Omental fat pad (tissue), 4 donors: Measurements from ENCODE around the gene MYO16. TPM values are rescaled to one million over a fixed set of nuclear protein-coding genes. Genes with fewer than 3 reads are reported as not detected.

Experiments
- ATAC-seq: fragments of 150-250 bp; one replicate; pipeline ENCODE4 v1.9.1; 2016; ENCODE audit warnings: mild to moderate bottlenecking, moderate library complexity; ENCODE audit not compliant: low FRiP score
- DNase-seq: peaks from one replicate; pipeline ENCODE4 v3.0.0-alpha.2; 2019; ENCODE audit warnings: low spot score
- total RNA-seq, 4 donors: library from RNA; depleted of rRNA; stranded (reverse); fragments of >200 nt; gene quantifications; one replicate each; pipeline ENCODE4 v1.1.0, GENCODE V29; 2016
- TF ChIP-seq, protein P1 (sequence below), 3 donors: fragments of 450-650 bp; IDR thresholded peaks; one replicate each; pipeline ENCODE4 v1.5.1; 2016 to 2017; ENCODE audit warnings: antibody characterized with exemption in 3 of 3, mild to moderate bottlenecking in 3 of 3, moderate library complexity in 2 of 3

MYO16 gene
- 1 to 10 TPM in 1 of 4 donors, under 1 TPM in 2, not detected in 1; 0.48 to 1.9 (median 0.93) TPM for total RNA-seq

DNA sequence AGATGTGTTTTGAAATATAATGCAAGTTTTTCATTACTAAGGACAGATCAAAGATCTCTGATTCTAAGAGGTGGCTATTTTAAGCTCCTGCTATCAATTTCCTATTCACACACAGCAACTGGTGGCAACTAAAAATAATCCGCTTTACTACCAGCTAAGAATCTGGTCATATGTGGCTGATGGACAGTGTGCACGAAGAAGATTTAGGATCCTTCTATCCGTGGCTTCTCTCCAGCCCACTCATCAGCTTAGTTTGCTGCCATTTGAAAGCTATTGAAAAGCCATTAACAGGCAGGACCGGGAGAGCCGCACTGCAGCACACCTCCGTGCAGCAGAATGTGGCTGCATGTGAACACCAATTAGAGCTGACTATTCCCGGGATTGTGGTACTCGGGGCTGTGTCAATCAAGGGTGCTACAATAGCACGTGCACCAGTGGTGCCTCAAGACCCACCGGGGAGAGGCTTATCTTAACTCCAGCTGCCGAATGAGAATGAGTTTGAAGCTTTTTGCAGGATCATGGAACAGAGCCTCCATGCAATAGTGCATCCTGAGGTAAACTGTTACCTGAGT, at the start of gene MYO16:
Gene MYO16, plus strand, starts transcription at position 431 of the 572 bp plus-strand sequence. CDS start 234 bp downstream, outside the sequence.
- no peak for ATAC-seq
- DNase-seq, result no peak
- TF ChIP-seq, protein P1, sequence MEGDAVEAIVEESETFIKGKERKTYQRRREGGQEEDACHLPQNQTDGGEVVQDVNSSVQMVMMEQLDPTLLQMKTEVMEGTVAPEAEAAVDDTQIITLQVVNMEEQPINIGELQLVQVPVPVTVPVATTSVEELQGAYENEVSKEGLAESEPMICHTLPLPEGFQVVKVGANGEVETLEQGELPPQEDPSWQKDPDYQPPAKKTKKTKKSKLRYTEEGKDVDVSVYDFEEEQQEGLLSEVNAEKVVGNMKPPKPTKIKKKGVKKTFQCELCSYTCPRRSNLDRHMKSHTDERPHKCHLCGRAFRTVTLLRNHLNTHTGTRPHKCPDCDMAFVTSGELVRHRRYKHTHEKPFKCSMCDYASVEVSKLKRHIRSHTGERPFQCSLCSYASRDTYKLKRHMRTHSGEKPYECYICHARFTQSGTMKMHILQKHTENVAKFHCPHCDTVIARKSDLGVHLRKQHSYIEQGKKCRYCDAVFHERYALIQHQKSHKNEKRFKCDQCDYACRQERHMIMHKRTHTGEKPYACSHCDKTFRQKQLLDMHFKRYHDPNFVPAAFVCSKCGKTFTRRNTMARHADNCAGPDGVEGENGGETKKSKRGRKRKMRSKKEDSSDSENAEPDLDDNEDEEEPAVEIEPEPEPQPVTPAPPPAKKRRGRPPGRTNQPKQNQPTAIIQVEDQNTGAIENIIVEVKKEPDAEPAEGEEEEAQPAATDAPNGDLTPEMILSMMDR (IDR thresholded peaks at IDR 0.05), result no peak

DNA sequence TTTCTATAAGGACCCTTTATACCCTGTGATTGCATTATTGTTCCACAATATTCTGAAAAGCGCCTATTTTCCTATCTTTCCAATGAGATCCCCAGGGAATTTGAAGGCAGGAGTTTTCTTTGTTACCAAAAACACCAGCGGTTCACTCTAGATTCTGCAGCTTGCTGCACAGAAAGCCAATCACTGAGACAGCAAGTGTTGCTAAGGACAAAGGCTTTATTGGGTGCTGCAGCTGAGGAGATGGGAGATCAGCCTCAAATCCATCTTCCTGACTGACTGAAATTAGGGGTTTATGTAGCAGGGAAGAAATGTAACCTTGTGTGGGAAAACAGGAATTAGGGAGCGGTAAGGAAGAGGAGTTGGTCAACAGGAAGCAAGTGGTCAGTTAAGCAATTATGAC, 42.6 kb upstream of the MYO16 start:
- ATAC-seq (no peak), DNase-seq (no peak)
- TF ChIP-seq, protein P1 (IDR thresholded peaks at IDR 0.05), result no peak

DNA sequence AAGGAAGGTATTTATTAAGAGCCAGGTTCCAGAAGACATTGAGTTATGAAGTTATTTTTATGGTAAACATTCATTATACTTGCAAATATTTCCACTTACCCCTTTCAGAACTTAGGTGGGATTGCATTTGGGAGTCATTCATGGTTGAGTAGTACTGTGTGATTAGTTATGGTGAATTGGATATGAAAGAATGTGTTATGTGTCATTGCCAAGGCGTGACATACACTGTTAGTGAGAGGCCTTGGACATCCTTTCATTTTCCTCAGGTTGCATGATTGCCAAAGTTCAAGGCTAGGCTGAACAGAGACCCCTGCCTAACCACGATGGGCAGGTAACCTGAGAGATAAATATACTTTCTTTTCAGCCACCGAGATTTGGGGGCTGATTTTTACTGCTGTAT, 40.9 kb upstream of the MYO16 start:
- ATAC-seq, result no peak
- DNase-seq, result no peak
- TF ChIP-seq, protein P1 (IDR thresholded peaks at IDR 0.05), result no peak

DNA sequence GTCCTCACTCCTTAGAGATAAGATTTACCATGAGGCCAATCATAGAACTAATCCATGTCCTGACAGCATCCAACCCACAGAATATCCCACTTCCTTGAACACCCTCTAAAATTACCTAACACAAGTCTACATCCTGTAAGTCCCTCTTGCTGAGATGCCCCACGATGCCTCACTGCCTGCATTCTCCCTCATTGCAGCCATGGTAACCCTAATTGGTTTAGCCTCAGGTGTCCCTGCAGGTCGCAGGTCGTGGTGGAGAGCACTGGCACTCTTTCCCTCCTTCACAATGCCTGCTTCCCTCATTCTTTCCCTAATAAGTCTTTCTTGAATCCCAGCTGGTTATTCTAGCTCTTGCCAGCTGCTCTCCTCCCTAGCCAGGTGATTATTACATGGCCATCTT, 35.3 kb upstream of the MYO16 start:
- TF ChIP-seq, protein P1 (IDR thresholded peaks at IDR 0.05), result no peak
- no peak for ATAC-seq
- no peak for DNase-seq

DNA sequence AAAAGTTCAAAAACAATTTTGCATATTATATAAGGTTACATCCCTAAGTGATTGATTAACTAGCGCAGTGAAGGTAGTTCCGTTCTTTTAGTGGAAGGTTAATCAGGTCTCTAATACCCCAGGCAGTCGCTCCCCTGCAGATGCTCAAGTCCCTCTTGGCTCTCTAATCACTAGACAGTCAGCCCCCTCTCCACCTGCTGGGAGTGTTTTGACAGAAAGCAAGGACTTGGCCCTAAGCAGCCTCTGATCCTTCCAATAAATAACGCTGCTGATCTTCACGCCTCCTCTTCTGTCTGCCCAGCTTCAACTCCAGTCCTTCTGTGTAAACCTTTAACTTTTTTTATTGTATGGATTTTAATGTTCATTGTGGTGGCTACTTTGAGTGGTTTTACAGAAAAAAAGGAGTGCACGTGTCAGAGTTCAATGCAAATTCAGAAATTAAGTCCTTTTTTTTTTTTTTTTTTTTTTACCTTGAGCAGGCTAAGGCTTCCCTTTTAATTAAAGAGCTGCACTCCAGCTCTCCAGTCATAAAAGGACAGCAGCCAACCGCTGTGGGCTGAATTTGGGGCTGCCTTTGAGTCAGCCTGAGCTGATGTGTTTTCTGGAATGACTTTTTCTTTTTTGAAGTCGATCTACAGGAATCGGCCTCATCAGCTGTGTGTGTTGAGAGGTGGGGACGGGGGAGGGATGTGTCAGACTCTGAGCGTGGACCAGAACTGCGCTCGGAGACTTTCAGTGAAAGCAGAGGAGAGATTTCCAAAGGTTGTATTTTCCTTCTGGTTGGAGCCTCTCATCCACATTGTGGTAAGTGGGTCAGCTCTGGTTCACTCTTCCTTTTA, 33.8 kb upstream of the MYO16 start:
- DNase-seq (no peak), ATAC-seq (no peak)
- TF ChIP-seq, protein P1 (IDR thresholded peaks at IDR 0.05), result no peak

DNA sequence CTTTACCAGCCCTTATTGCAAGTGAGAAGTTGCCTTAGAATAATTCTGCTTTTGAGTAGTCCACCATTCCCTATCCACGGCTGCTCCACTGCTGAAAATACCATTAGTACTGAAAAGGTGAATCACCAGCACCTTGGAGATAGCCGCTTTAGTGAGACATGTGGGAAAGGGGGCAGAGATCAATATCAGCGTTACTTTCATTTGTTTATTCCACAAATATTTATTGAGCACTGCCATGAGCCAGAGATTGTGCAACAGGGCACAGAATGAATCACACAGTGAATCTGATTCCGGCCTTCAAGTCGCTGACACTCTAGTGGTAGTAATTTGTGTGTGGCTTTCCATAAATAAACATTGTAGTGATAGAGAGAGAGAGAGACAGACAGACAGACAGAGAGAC, 31.5 kb upstream of the MYO16 start:
- no peak for ATAC-seq

More for the DNA sequence above, 31.5 kb upstream of the MYO16 start:
- DNase-seq, result no peak
- TF ChIP-seq, protein P1 (IDR thresholded peaks at IDR 0.05), result no peak
